ENCODE measurements around the gene PCSK7.

GRCh38 chr11:117273550-117274289 is 41.8 kb upstream of the PCSK7 start:
- no peak for TF ChIP-seq CTCF (IDR thresholded peaks at IDR 0.05)
- no peak for TF ChIP-seq POLR2A (IDR thresholded peaks at IDR 0.05)

Measured in lower leg skin (tissue), 3 donors.